Keratinocyte (primary cell): Measurements from ENCODE around the gene CCDC150.

Experiments used
- CTCF ChIP-seq, 3 experiments: IDR thresholded peaks in 1 of 3; conservative IDR thresholded peaks in 1 of 3; optimal IDR thresholded peaks in 1 of 3; 2 replicates in 2 of 3; 3 replicates in 1 of 3; pipeline versions ENCODE3 to v1.5.1; 2011; ENCODE audit warnings: low read length in 3 of 3, mild to moderate bottlenecking in 3 of 3, moderate library complexity in 2 of 3, control low read depth in 1 of 3, inconsistent platforms in 1 of 3; ENCODE audit not compliant: insufficient read depth in 2 of 3; ENCODE audit errors: extremely low read depth in 1 of 3
- EZH2 ChIP-seq: IDR thresholded peaks from one replicate; pipeline ENCODE4 v1.6.1; 2012; ENCODE audit warnings: inconsistent platforms, mild to moderate bottlenecking, low read length, moderate library complexity

GRCh38 chr2:196597531-196597930 lies 42.0 kb upstream of the CCDC150 start:
- no peak for TF ChIP-seq CTCF (optimal IDR thresholded peaks at IDR 0.05 in 1 of 3, IDR thresholded peaks at IDR 0.05 in 1 of 3, conservative IDR thresholded peaks at IDR 0.05 in 1 of 3; ENCODE audit: extremely low read depth in 1 of 3, insufficient read depth in 2 of 3, low read length in 3 of 3)
- TF ChIP-seq EZH2 = no peak
